Activated CD8-positive, alpha-beta T cell treated with anti-CD3 and anti-CD28 coated beads, Interleukin-2, amount 10 ng/mL, durations not matched to agents 7 days and 5 days (primary cell): ENCODE results near the gene GBGT1. TPM values are rescaled to one million over a fixed set of nuclear protein-coding genes. Genes with fewer than 3 reads are reported as not detected.

Experiments
- ATAC-seq: fragments of 150-1000 bp; cut with Tn5 transposase; one replicate; pipeline ENCODE4 v1.10.0; 2021; ENCODE audit warnings: moderate library complexity
- CTCF ChIA-PET: fragments of 350-600 bp; sonication (Branson Sonifier 250); formaldehyde crosslinking; loops from one replicate; lab custom pipeline; 2021; ENCODE audit warnings: antibody characterized with exemption; lab: Charles Lee
- POLR2A ChIA-PET: fragments of 350-600 bp; sonication (Branson Sonifier 250); formaldehyde crosslinking; loops from one replicate; lab custom pipeline; 2021; ENCODE audit warnings: antibody characterized with exemption; lab: Charles Lee
- DNase-seq: peaks from one replicate; pipeline ENCODE4 v3.0.0-alpha.2; 2020
- H3K27ac Mint-ChIP-seq: one replicate; pipeline ENCODE4 v1.8.0; 2021; ENCODE audit warnings: mild to moderate bottlenecking, mixed read lengths
- H3K27me3 Mint-ChIP-seq: one replicate; pipeline ENCODE4 v1.8.0; 2021; ENCODE audit warnings: low read depth, mixed read lengths
- H3K36me3 Mint-ChIP-seq: one replicate; pipeline ENCODE4 v1.8.0; 2021; ENCODE audit warnings: low read depth, mixed read lengths
- H3K4me1 Mint-ChIP-seq: one replicate; pipeline ENCODE4 v1.8.0; 2021; ENCODE audit warnings: low read depth, mixed read lengths
- H3K4me3 Mint-ChIP-seq: one replicate; pipeline ENCODE4 v1.8.0; 2021; ENCODE audit warnings: mild to moderate bottlenecking, mixed read lengths
- H3K9me3 Mint-ChIP-seq: one replicate; pipeline ENCODE4 v1.8.0; 2022; ENCODE audit warnings: mixed read lengths; ENCODE audit not compliant: insufficient read depth
- total RNA-seq, 2 experiments: library from RNA; stranded (reverse); gene quantifications; one replicate each; pipeline ENCODE4 v1.2.3, GENCODE V29; 2021

Gene GBGT1
- total RNA-seq, 2 experiments from 2014 or later: 3.1 to 4.1 TPM

- Mint-ChIP-seq H3K27ac (peak overlapping the region; percentile 55), H3K9me3 (no peaks in the 10 kb centered on the region), H3K27me3 (no peaks in the 10 kb centered on the region), H3K4me1 (peaks cover 29% of the 10 kb centered on the region), H3K4me3 (no peak overlapping the region), H3K36me3 (peaks cover 40% of the 10 kb centered on the region)
- ATAC-seq (no peak), DNase-seq (no peak)
- POLR2A ChIA-PET: interaction anchor here (1.1 to 1.4 kb wide), 2 partner anchors 24 to 35 kb away, joined by 4 to 6 read pairs; no protein-coding TSS in a partner anchor
- CTCF ChIA-PET: interaction anchor here (1.0 to 22.3 kb wide), 2 partner anchors 13 to 37 kb away, joined by 3 to 421 read pairs; no protein-coding TSS in a partner anchor
Observed at GRCh38 chr9:133108794-133109641, 54.7 kb downstream of the GBGT1 start.

- Mint-ChIP-seq H3K27ac (peak overlapping the region; percentile 11), H3K27me3 (no peaks in the 10 kb centered on the region), H3K4me3 (no peak overlapping the region), H3K4me1 (peaks cover 21% of the 10 kb centered on the region), H3K9me3 (no peaks in the 10 kb centered on the region), H3K36me3 (peaks cover 41% of the 10 kb centered on the region)
- DNase-seq: no peak
- no peak for ATAC-seq
- POLR2A ChIA-PET: interaction anchor here (1.1 to 1.4 kb wide), 2 partner anchors 25 to 36 kb away, joined by 4 to 6 read pairs; no protein-coding TSS in a partner anchor
- CTCF ChIA-PET: interaction anchor here (1.0 to 22.3 kb wide), 3 partner anchors 11 to 38 kb away, joined by 3 to 421 read pairs (median 4); no protein-coding TSS in a partner anchor
Observed at GRCh38 chr9:133107961-133108793, 55.5 kb downstream of the GBGT1 start.

GRCh38 chr9:133107245-133107722, 56.4 kb downstream of the GBGT1 start:
- Mint-ChIP-seq H3K36me3 (peaks cover 47% of the 10 kb centered on the region), H3K27me3 (no peaks in the 10 kb centered on the region), H3K9me3 (no peaks in the 10 kb centered on the region), H3K4me3 (no peak overlapping the region), H3K4me1 (peaks cover 12% of the 10 kb centered on the region), H3K27ac (no peak overlapping the region)
- DNase-seq (no peak), ATAC-seq (no peak)
- CTCF ChIA-PET: interaction anchor here (1.9 to 22.3 kb wide), 2 partner anchors 12 to 39 kb away, joined by 4 to 421 read pairs; no protein-coding TSS in a partner anchor
- POLR2A ChIA-PET: no interaction called here

GRCh38 chr9:133106511-133107244, 57.0 kb downstream of the GBGT1 start:
- H3K4me3 Mint-ChIP-seq: no peak overlapping the region
- ChIA-PET CTCF (interaction anchor here (0.8 to 22.3 kb wide), 5 partner anchors 11 to 85 kb away, joined by 3 to 421 read pairs (median 3); no protein-coding TSS in a partner anchor), POLR2A (interaction anchor here (0.6 kb wide), 1 partner anchor 625 kb away, joined by 3 read pairs; no protein-coding TSS in a partner anchor)
- H3K27me3 Mint-ChIP-seq: no peaks in the 10 kb centered on the region
- no peak for ATAC-seq
- peak overlapping the region; percentile 43 for H3K27ac Mint-ChIP-seq
- no peaks in the 10 kb centered on the region for H3K9me3 Mint-ChIP-seq
- peaks cover 52% of the 10 kb centered on the region for H3K36me3 Mint-ChIP-seq
- no peak for DNase-seq
- peaks cover 8% of the 10 kb centered on the region for H3K4me1 Mint-ChIP-seq

GRCh38 chr9:133105461-133105770, 58.3 kb downstream of the GBGT1 start:
- no peak overlapping the region for H3K27ac Mint-ChIP-seq
- no peak overlapping the region for H3K4me3 Mint-ChIP-seq
- no peak for DNase-seq
- CTCF ChIA-PET: interaction anchor here (1.0 to 22.3 kb wide), 3 partner anchors 12 to 84 kb away, joined by 3 to 421 read pairs (median 3); no protein-coding TSS in a partner anchor
- POLR2A ChIA-PET: no interaction called here
- H3K9me3 Mint-ChIP-seq: no peaks in the 10 kb centered on the region
- peaks cover 60% of the 10 kb centered on the region for H3K36me3 Mint-ChIP-seq
- peaks cover 5% of the 10 kb centered on the region for H3K4me1 Mint-ChIP-seq
- no peak for ATAC-seq
- no peaks in the 10 kb centered on the region for H3K27me3 Mint-ChIP-seq

- ATAC-seq: no peak
- Mint-ChIP-seq H3K4me3 (no peak overlapping the region), H3K36me3 (peaks cover 58% of the 10 kb centered on the region), H3K27me3 (no peaks in the 10 kb centered on the region), H3K4me1 (peaks cover 5% of the 10 kb centered on the region), H3K27ac (peak overlapping the region; percentile 39), H3K9me3 (no peaks in the 10 kb centered on the region)
- no peak for DNase-seq
- CTCF ChIA-PET: interaction anchor here (1.4 to 22.3 kb wide), 3 partner anchors 9 to 83 kb away, joined by 3 to 421 read pairs (median 4); no protein-coding TSS in a partner anchor
- POLR2A ChIA-PET: no interaction called here
Observed at GRCh38 chr9:133104718-133105460, 58.8 kb downstream of the GBGT1 start.

GRCh38 chr9:133103987-133104505, 59.7 kb downstream of the GBGT1 start:
- no peak overlapping the region for H3K4me3 Mint-ChIP-seq
- no peaks in the 10 kb centered on the region for H3K27me3 Mint-ChIP-seq
- no peaks in the 10 kb centered on the region for H3K9me3 Mint-ChIP-seq
- peak overlapping the region; percentile 55 for H3K27ac Mint-ChIP-seq
- ATAC-seq (no peak), DNase-seq (no peak)
- H3K4me1 Mint-ChIP-seq: peaks cover 5% of the 10 kb centered on the region
- ChIA-PET CTCF (interaction anchor here (0.5 to 22.3 kb wide), 6 partner anchors 10 to 128 kb away, joined by 3 to 421 read pairs (median 4); no protein-coding TSS in a partner anchor), POLR2A (interaction anchor here (2.0 kb wide), 1 partner anchor 41 kb away, joined by 13 read pairs; no protein-coding TSS in a partner anchor)
- H3K36me3 Mint-ChIP-seq: peaks cover 58% of the 10 kb centered on the region

GRCh38 chr9:133103183-133103986, 60.3 kb downstream of the GBGT1 start:
- H3K27ac Mint-ChIP-seq: peak overlapping the region; percentile 77
- peaks cover 5% of the 10 kb centered on the region for H3K4me1 Mint-ChIP-seq
- DNase-seq (peak; percentile 60), ATAC-seq (peak; percentile 67)
- H3K27me3 Mint-ChIP-seq: no peaks in the 10 kb centered on the region
- H3K9me3 Mint-ChIP-seq: no peaks in the 10 kb centered on the region
- H3K4me3 Mint-ChIP-seq: no peak overlapping the region
- H3K36me3 Mint-ChIP-seq: peaks cover 62% of the 10 kb centered on the region
- POLR2A ChIA-PET: interaction anchor here (2.0 kb wide), 1 partner anchor 41 kb away, joined by 13 read pairs; no protein-coding TSS in a partner anchor
- CTCF ChIA-PET: interaction anchor here (0.5 to 22.3 kb wide), 7 partner anchors 11 to 129 kb away, joined by 3 to 421 read pairs (median 4); no protein-coding TSS in a partner anchor
